Heart right ventricle (tissue), 16 donors: ENCODE measurements around the gene HTR7. TPM values are rescaled to one million over a fixed set of nuclear protein-coding genes. Genes with fewer than 3 reads are reported as not detected.

Experiments used
- ATAC-seq, 8 donors: fragments of 200-7000 bp; cut with Tn5 transposase; one replicate each; pipeline ENCODE4 v1.9.1; 2020; ENCODE audit warnings: mild to moderate bottlenecking in 8 of 8, moderate library complexity in 8 of 8, moderate number of reproducible peaks in 1 of 8
- DNase-seq, 2 donors: peaks; one replicate each; pipeline ENCODE4 v3.0.0-alpha.2; 2020
- H3K27ac ChIP-seq, 10 donors: fragments of 200-600 bp; sonication (generic) in 2 of 10; one replicate each; pipeline versions ENCODE4 v1.5.0 to v1.8.0; 2020 to 2022; ENCODE audit warnings: mild to moderate bottlenecking in 3 of 10
- H3K27me3 ChIP-seq, 7 donors: fragments of 200-600 bp; one replicate each; pipeline ENCODE4 v1.8.0; 2021 to 2022; ENCODE audit warnings: mild to moderate bottlenecking in 2 of 7
- H3K36me3 ChIP-seq, 9 donors: fragments of 200-600 bp; sonication (generic) in 1 of 9; one replicate each; pipeline versions ENCODE4 v1.5.0 to v1.8.0; 2020 to 2022; ENCODE audit warnings: mild to moderate bottlenecking in 2 of 9
- H3K4me1 ChIP-seq, 9 donors: fragments of 200-600 bp; sonication (generic) in 1 of 9; one replicate each; pipeline versions ENCODE4 v1.5.0 to v1.8.0; 2020 to 2022; ENCODE audit warnings: mild to moderate bottlenecking in 4 of 9
- H3K4me3 ChIP-seq, 10 donors: fragments of 200-600 bp; sonication (generic) in 2 of 10; one replicate each; pipeline versions ENCODE4 v1.5.0 to v1.8.0; 2020 to 2022; ENCODE audit warnings: mild to moderate bottlenecking in 7 of 10, moderate library complexity in 2 of 10
- H3K9me3 ChIP-seq, 11 donors: fragments of 200-600 bp in 10 of 11; sonication (generic) in 2 of 11; one replicate each; pipeline versions ENCODE4 v1.5.0 to v1.8.0; 2013 to 2022; ENCODE audit warnings: mild to moderate bottlenecking in 2 of 11, control low read depth in 1 of 11, moderate library complexity in 1 of 11
- CTCF ChIP-seq, 9 donors: fragments of 200-600 bp; sonication (generic) in 2 of 9; IDR thresholded peaks; one replicate each; pipeline versions ENCODE4 v1.5.0 to v1.8.0; 2021 to 2022; ENCODE audit warnings: antibody characterized with exemption in 9 of 9, mild to moderate bottlenecking in 5 of 9, moderate library complexity in 1 of 9
- WGBS, 2 donors: extraction: QIAGEN DNeasy Blood & Tissue Kit; methylation state at CpG; one replicate each; pipeline ENCODE4 v1.1.7; 2013; ENCODE audit warnings: inconsistent platforms in 1 of 2; 5-methylcytosine and 5-hydroxymethylcytosine counted together
- intact Hi-C, 10 donors: fragments of 100-400 bp; cut with DNase I; formaldehyde crosslinking; loops; one replicate each; pipeline versions ENCODE4 v1.11.1 to v1.14.2; 2022
- polyA plus RNA-seq, 2 donors: library from polyadenylated mRNA; stranded (reverse); fragments of 200-250 nt; gene quantifications; one replicate each; pipeline ENCODE4 v1.2.3, GENCODE V29; 2013
- total RNA-seq, 10 donors: library from RNA; stranded (reverse); fragmentation: NEBNext Ultra II Directional in 3 of 10; extraction: Animal tissue kit (Norgen Biotek cat#: 25700) in 3 of 10; gene quantifications; one replicate each; pipeline versions ENCODE4 v1.2.1 to v1.2.4, GENCODE V29; 2021 to 2023
- donor health status: Arrhythmogenic right ventricular cardiomyopathy.
- donor health status: ischemic (EF 13 %, LVEDD 7.1; RV severe dilation, severe dysfunction).
- donor health status: healthy with polysubstance abuse.
- donor health status: DM: no; HTN: yes; CAD: no.
- donor health status: DM: no; HTN: no; CAD: no.
- donor health status: ischemic (EF 25% LVEDD 6.9; RV normal size, moderate dysfunction).
- donor health status: ischemic (EF 25% LVEDD 5.7; RV mildly dilated, moderate dysfunction).
- donor health status: healthy.
- donor health status: DM: yes; HTN: yes; CAD: no.
- donor health status: Ischemic cardiomyopathy.
- donor health status: ischemic (EF 35%, LVEDD 5.7; RV mildly dilated, moderate dysfunction).
- donor health status: nonischemic (EF 11% LVEDD 7.7; RV severe dilation, severe dysfunction).
- donor health status: DM: yes; HTN: yes; CAD: no.
- donor health status: PGD.
- donor health status: ischemic (EF 29% LVEDD 5.4; RV normal size, mild dysfunction).
- donor health status: nonischemic (EF 23%, LVEDD 6.1; RV moderate dilation, normal function).

Gene HTR7
- total and polyA plus RNA-seq, 12 donors, result 0.09 to 0.28 (median 0.15) TPM; not detected in 3

DNA sequence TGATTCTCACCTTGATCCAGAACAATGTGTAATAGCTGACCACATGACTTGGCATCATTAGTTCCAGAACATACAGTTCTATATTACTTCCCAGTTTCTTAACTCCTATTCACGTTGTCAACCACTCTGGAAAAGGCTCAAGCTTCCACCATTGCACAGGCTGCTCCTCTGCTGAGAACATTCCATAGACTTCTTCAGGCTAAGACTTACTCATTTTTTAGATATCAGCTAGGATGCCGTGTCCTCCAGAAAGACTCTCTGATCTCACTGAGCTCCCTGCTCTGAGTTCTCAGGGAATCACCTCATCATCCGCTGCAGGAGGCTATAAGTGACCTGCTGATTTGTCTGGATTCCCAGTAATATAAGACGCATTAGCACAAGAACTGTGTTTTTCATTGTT, 73.1 kb downstream of the HTR7 start:
- DNase-seq (no peak), ATAC-seq (no peak)
- H3K9me3 ChIP-seq, result no peaks in the 10 kb centered on the region
- H3K4me3 ChIP-seq, result no peak overlapping the region
- no peak for TF ChIP-seq CTCF (IDR thresholded peaks at IDR 0.05)
- H3K4me1 ChIP-seq, result no peaks in the 10 kb centered on the region
- H3K36me3 ChIP-seq, result no peaks in the 10 kb centered on the region
- H3K27ac ChIP-seq, result no peak overlapping the region
- intact Hi-C loops, result loop anchor here in 7 of 10 donors (5.0 to 10.0 kb wide), 3 partner anchors 987 to 992 kb away; no protein-coding TSS in a partner anchor
- 61 to 80% methylated on average over 4 of the region's 4 CpGs for WGBS, 2 donors
- H3K27me3 ChIP-seq, result peaks cover 0 to 4% (median 0%) of the 10 kb centered on the region in 7 donors

DNA sequence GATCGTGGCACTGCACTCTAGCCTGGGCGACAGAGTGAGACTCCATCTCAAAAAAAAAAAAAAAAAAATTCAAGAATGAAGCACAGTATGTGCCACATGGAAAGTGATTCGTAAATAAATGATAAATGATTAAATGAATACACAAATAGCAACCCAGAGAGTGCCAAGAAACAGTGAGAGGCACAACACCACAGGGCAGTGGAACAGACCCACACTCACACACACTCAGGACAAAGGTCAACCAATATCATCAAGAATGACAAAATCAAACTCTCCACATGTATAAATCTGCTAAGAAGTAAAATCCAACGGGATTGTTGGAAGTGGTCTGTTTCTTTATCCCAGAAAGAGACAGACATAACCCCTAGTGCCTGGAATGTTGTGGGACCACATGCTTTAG, 77.4 kb downstream of the HTR7 start:
- TF ChIP-seq CTCF (IDR thresholded peaks at IDR 0.05), result no peak
- intact Hi-C loops, result loop anchor here in 1 of 10 donors (10.0 kb wide), 1 partner anchor 986 kb away; no protein-coding TSS in a partner anchor

DNA sequence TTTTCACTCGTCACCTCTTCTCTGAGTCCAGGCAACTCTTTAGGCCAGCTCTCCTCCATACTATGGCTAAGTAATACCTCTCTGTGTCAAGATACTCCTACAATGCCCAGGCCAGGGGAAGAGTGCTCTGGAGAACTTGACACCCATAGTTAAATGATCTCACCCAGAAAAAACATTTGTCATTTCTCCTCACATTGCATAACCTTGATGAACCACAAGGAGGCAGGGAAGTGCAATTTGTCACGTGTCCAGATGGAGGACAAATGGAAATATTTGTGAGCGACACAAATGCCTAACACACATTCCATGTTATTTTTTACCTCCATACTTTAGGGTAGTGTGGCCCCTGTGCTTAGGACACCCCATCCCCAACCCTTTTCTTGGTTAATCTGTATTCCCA, 78.3 kb downstream of the HTR7 start:
- Histone ChIP-seq H3K4me1 (peaks cover 0 to 12% (median 0%) of the 10 kb centered on the region in 9 donors), H3K9me3 (no peaks in the 10 kb centered on the region), H3K36me3 (no peaks in the 10 kb centered on the region), H3K27me3 (peaks cover 0 to 9% (median 0%) of the 10 kb centered on the region in 7 donors), H3K4me3 (no peak overlapping the region), H3K27ac (no peak overlapping the region)
- DNase-seq (no peak), ATAC-seq (no peak)
- peak in 1 of 9 donors; percentile 21 for TF ChIP-seq CTCF (IDR thresholded peaks at IDR 0.05)
- intact Hi-C loops, result no loop called here
- 60 to 70% methylated on average over 3 of the region's 3 CpGs for WGBS, 2 donors

More for the DNA sequence above, 77.4 kb downstream of the HTR7 start:
- WGBS, 2 donors, result 80 to 82% methylated on average over 4 of the region's 4 CpGs
- Histone ChIP-seq H3K27me3 (peaks cover 0 to 9% (median 0%) of the 10 kb centered on the region in 7 donors), H3K36me3 (no peaks in the 10 kb centered on the region), H3K4me3 (no peak overlapping the region), H3K4me1 (peaks cover 0 to 8% (median 0%) of the 10 kb centered on the region in 9 donors), H3K9me3 (no peaks in the 10 kb centered on the region), H3K27ac (no peak overlapping the region)
- DNase-seq (no peak), ATAC-seq (no peak)

- ATAC-seq (peak in 5 of 8 donors; percentile 42 to 76 (median 73)), DNase-seq (no peak)
- H3K4me3 ChIP-seq, result no peak overlapping the region
- no peak for TF ChIP-seq CTCF (IDR thresholded peaks at IDR 0.05)
- H3K27me3 ChIP-seq, result peaks cover 0 to 9% (median 0%) of the 10 kb centered on the region in 7 donors
- H3K36me3 ChIP-seq, result no peaks in the 10 kb centered on the region
- WGBS, 2 donors, result 60 to 75% methylated on average over 1 of the region's 1 CpG
- no peak overlapping the region for H3K27ac ChIP-seq
- H3K4me1 ChIP-seq, result peaks cover 0 to 12% (median 0%) of the 10 kb centered on the region in 9 donors
- no peaks in the 10 kb centered on the region for H3K9me3 ChIP-seq
- intact Hi-C loops, result no loop called here
Observed at GRCh38 chr10:90777621-90778020, 80.2 kb downstream of the HTR7 start.
